HUES48 (cell line): ENCODE measurements around the gene SLCO4A1.

Experiments
- H3K27ac ChIP-seq: one replicate; pipeline ENCODE4 v1.7.0; 2013; ENCODE audit warnings: low read depth, low read length, inconsistent platforms
- H3K27me3 ChIP-seq: 2 replicates; pipeline ENCODE4 v1.6.1; 2013; ENCODE audit warnings: mild to moderate bottlenecking, low read length; ENCODE audit not compliant: control insufficient read depth, insufficient read depth
- H3K36me3 ChIP-seq: 2 replicates; pipeline ENCODE4 v1.6.1; 2013; ENCODE audit warnings: low read length; ENCODE audit not compliant: control insufficient read depth, insufficient read depth
- H3K4me1 ChIP-seq: 2 replicates; pipeline ENCODE4 v1.6.1; 2013; ENCODE audit warnings: mild to moderate bottlenecking, low read length; ENCODE audit not compliant: control insufficient read depth, insufficient read depth
- H3K4me3 ChIP-seq: 2 replicates; pipeline ENCODE4 v1.5.1; 2013; ENCODE audit warnings: mild to moderate bottlenecking, low read depth, low read length
- H3K9ac ChIP-seq: 2 replicates; pipeline ENCODE4 v1.6.1; 2013; ENCODE audit warnings: mild to moderate bottlenecking, low read depth, low read length, moderate library complexity
- H3K9me3 ChIP-seq: 2 replicates; pipeline ENCODE4 v1.6.1; 2013; ENCODE audit warnings: low read length; ENCODE audit not compliant: control insufficient read depth, insufficient read depth

SLCO4A1 gene

GRCh38 chr20:62656919-62657588, 14.8 kb downstream of the SLCO4A1 start:
- H3K9me3 ChIP-seq: no peaks in the 10 kb centered on the region
- no peak overlapping the region for H3K4me3 ChIP-seq
- H3K4me1 ChIP-seq: peaks cover 2% of the 10 kb centered on the region; the same call in 1 of the 2 replicates
- H3K9ac ChIP-seq: no peak overlapping the region
- peaks cover 2% of the 10 kb centered on the region; the same call in 1 of the 2 replicates for H3K36me3 ChIP-seq
- H3K27me3 ChIP-seq: no peaks in the 10 kb centered on the region
- no peak overlapping the region for H3K27ac ChIP-seq

- Histone ChIP-seq H3K27ac (no peak overlapping the region), H3K9me3 (no peaks in the 10 kb centered on the region), H3K4me1 (no peaks in the 10 kb centered on the region), H3K36me3 (peaks cover 2% of the 10 kb centered on the region; the same call in 1 of the 2 replicates), H3K4me3 (no peak overlapping the region), H3K9ac (no peak overlapping the region), H3K27me3 (no peaks in the 10 kb centered on the region)
Observed at GRCh38 chr20:62657589-62657942, 15.3 kb downstream of the SLCO4A1 start.

GRCh38 chr20:62657956-62658355, 15.7 kb downstream of the SLCO4A1 start:
- H3K36me3 ChIP-seq: peaks cover 2% of the 10 kb centered on the region; the same call in 1 of the 2 replicates

DNA sequence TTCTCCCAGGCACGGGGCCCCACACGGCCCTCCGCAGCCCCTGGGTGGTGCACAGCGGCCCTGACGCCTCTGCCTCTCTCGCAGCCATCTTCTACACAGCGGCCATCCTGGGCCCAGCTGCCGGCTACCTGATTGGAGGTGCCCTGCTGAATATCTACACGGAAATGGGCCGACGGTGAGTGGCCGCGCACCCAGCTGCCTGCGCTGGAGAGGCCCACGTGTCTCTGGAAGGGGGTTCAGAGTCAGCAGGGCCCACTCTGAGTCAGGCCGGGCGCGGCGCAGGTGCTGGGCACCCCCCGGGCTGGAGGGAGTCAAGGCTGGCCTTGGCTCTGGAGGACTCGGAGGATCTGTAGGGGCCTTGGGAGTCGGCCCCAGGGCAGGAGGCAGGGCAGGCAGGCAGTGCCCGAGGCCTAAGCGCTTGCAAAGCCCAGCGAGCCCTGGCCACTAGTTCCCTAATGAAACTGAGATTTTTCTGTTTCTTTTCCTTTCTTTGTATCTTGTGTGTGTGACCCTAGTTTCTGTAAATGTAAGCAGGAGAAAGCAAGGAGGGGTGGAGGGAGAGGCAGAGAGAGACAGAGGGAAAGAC, 16.4 kb downstream of the SLCO4A1 start:
- Histone ChIP-seq H3K36me3 (peaks cover 2% of the 10 kb centered on the region; the same call in 1 of the 2 replicates), H3K4me3 (no peak overlapping the region), H3K4me1 (0 out of 2 replicates have a peak, but pooled peaks cover 3% of the 10 kb centered on the region), H3K9ac (no peak overlapping the region), H3K27me3 (no peaks in the 10 kb centered on the region), H3K27ac (no peak overlapping the region), H3K9me3 (no peaks in the 10 kb centered on the region)

More at GRCh38 chr20:62657956-62658355, 15.7 kb downstream of the SLCO4A1 start:
- H3K9ac ChIP-seq: no peak overlapping the region
- 0 out of 2 replicates have a peak, but pooled peaks cover under 1% of the 10 kb centered on the region for H3K4me1 ChIP-seq
- no peak overlapping the region for H3K27ac ChIP-seq
- no peaks in the 10 kb centered on the region for H3K27me3 ChIP-seq
- no peaks in the 10 kb centered on the region for H3K9me3 ChIP-seq
- no peak overlapping the region for H3K4me3 ChIP-seq

- no peak overlapping the region for H3K27ac ChIP-seq
- H3K36me3 ChIP-seq: peaks cover 2% of the 10 kb centered on the region; the same call in 1 of the 2 replicates
- no peak overlapping the region for H3K9ac ChIP-seq
- no peaks in the 10 kb centered on the region for H3K27me3 ChIP-seq
- H3K4me3 ChIP-seq: no peak overlapping the region
- H3K4me1 ChIP-seq: 0 out of 2 replicates have a peak, but pooled peaks cover 3% of the 10 kb centered on the region
- H3K9me3 ChIP-seq: no peaks in the 10 kb centered on the region
Observed at GRCh38 chr20:62659488-62660239, 17.4 kb downstream of the SLCO4A1 start.

DNA sequence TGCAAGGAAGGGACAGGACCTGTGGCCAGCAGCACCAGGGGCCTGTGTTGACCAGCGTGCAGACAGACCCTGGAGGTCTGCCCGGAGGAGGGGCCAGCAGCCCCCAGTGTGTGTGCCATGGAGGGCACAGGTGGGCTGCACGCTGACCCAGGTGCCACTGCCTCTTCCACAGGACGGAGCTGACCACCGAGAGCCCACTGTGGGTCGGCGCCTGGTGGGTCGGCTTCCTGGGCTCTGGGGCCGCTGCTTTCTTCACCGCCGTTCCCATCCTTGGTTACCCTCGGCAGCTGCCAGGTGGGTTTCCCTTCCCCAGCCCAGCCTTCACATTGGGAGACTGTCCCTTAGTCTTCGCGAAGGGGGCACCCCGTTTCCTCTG, 17.9 kb downstream of the SLCO4A1 start:
- Histone ChIP-seq H3K36me3 (peaks cover 2% of the 10 kb centered on the region; the same call in 1 of the 2 replicates), H3K9me3 (no peaks in the 10 kb centered on the region), H3K4me3 (no peak overlapping the region), H3K27ac (no peak overlapping the region), H3K9ac (no peak overlapping the region), H3K4me1 (0 out of 2 replicates have a peak, but pooled peaks cover 3% of the 10 kb centered on the region), H3K27me3 (no peaks in the 10 kb centered on the region)

GRCh38 chr20:62660768-62661167, 18.5 kb downstream of the SLCO4A1 start:
- Histone ChIP-seq H3K27me3 (no peaks in the 10 kb centered on the region), H3K36me3 (peaks cover 2% of the 10 kb centered on the region; the same call in 1 of the 2 replicates), H3K4me3 (no peak overlapping the region), H3K9ac (no peak overlapping the region), H3K27ac (no peak overlapping the region), H3K9me3 (no peaks in the 10 kb centered on the region), H3K4me1 (0 out of 2 replicates have a peak, but pooled peaks cover 3% of the 10 kb centered on the region)

- Histone ChIP-seq H3K27me3 (no peaks in the 10 kb centered on the region), H3K9ac (no peak overlapping the region), H3K36me3 (peaks cover 2% of the 10 kb centered on the region; the same call in 1 of the 2 replicates), H3K27ac (no peak overlapping the region), H3K4me1 (0 out of 2 replicates have a peak, but pooled peaks cover 3% of the 10 kb centered on the region), H3K9me3 (no peaks in the 10 kb centered on the region), H3K4me3 (no peak overlapping the region)
Observed at GRCh38 chr20:62661647-62662046, 19.3 kb downstream of the SLCO4A1 start.

GRCh38 chr20:62662422-62662821, 20.1 kb downstream of the SLCO4A1 start:
- no peak overlapping the region for H3K9ac ChIP-seq
- no peak overlapping the region for H3K4me3 ChIP-seq
- H3K27me3 ChIP-seq: no peaks in the 10 kb centered on the region
- no peak overlapping the region for H3K27ac ChIP-seq
- no peaks in the 10 kb centered on the region for H3K9me3 ChIP-seq
- 0 out of 2 replicates have a peak, but pooled peaks cover 3% of the 10 kb centered on the region for H3K4me1 ChIP-seq
- no peaks in the 10 kb centered on the region; the same call in 1 of the 2 replicates for H3K36me3 ChIP-seq

- H3K4me1 ChIP-seq: 0 out of 2 replicates have a peak, but pooled peaks cover 3% of the 10 kb centered on the region
- no peaks in the 10 kb centered on the region for H3K36me3 ChIP-seq
Observed at GRCh38 chr20:62663145-62664018, 21.1 kb downstream of the SLCO4A1 start.

More at GRCh38 chr20:62663145-62664018, 21.1 kb downstream of the SLCO4A1 start:
- Histone ChIP-seq H3K9me3 (no peaks in the 10 kb centered on the region), H3K27me3 (no peaks in the 10 kb centered on the region), H3K4me3 (no peak overlapping the region), H3K27ac (no peak overlapping the region), H3K9ac (no peak overlapping the region)
